OCI-LY1 (cell line): ENCODE results near the gene GPR63.

Experiments used
- H2AFZ ChIP-seq: fragments of 200-600 bp; sonication (generic), shearing (Covaris generic); 2 replicates; pipeline ENCODE4 v1.6.0; 2014; ENCODE audit warnings: antibody characterized with exemption, mild to moderate bottlenecking, low read length
- H3F3A ChIP-seq: fragments of 200-600 bp; sonication (generic), shearing (Covaris generic); 2 replicates; pipeline ENCODE4 v1.6.0; 2014; ENCODE audit warnings: mild to moderate bottlenecking, antibody characterized with exemption, low read length, moderate library complexity; ENCODE audit not compliant: insufficient read depth
- H3K27ac ChIP-seq: fragments of 200-600 bp; sonication (generic); 2 replicates; pipeline ENCODE4 v1.5.1; 2014; ENCODE audit warnings: low read length, mixed run types, mild to moderate bottlenecking, low read depth; ENCODE audit not compliant: poor library complexity, severe bottlenecking
- H3K27me3 ChIP-seq: fragments of 200-600 bp; sonication (generic); 2 replicates; pipeline ENCODE4 v1.6.0; 2014; ENCODE audit warnings: antibody characterized with exemption, mild to moderate bottlenecking, low read length, moderate library complexity; ENCODE audit not compliant: insufficient read depth
- H3K36me3 ChIP-seq: fragments of 200-600 bp; sonication (generic); 2 replicates; pipeline ENCODE4 v1.6.1; 2014; ENCODE audit warnings: mild to moderate bottlenecking, antibody characterized with exemption, low read length, moderate library complexity, mixed read lengths; ENCODE audit not compliant: insufficient read depth
- H3K4me1 ChIP-seq: fragments of 200-600 bp; sonication (generic); 2 replicates; pipeline ENCODE4 v1.5.1; 2014; ENCODE audit warnings: mild to moderate bottlenecking, low read length, moderate library complexity; ENCODE audit not compliant: insufficient read depth, severe bottlenecking
- H3K4me2 ChIP-seq: fragments of 200-600 bp; sonication (generic), shearing (Covaris generic); 2 replicates; pipeline ENCODE4 v1.6.1; 2014; ENCODE audit warnings: low read length
- H3K4me3 ChIP-seq: fragments of 200-600 bp; sonication (generic); 2 replicates; pipeline ENCODE4 v1.5.1; 2014; ENCODE audit warnings: low read length, low read depth, mild to moderate bottlenecking, mixed read lengths; ENCODE audit not compliant: poor library complexity, severe bottlenecking
- H3K79me2 ChIP-seq: fragments of 200-600 bp; shearing (Covaris generic); 2 replicates; pipeline ENCODE4 v1.6.1; 2016; ENCODE audit warnings: mixed run types, low read length, mixed read lengths; ENCODE audit not compliant: insufficient read depth
- H3K9ac ChIP-seq: fragments of 200-600 bp; sonication (generic), shearing (Covaris generic); 2 replicates; pipeline ENCODE4 v1.6.1; 2014; ENCODE audit warnings: mild to moderate bottlenecking, low read length, mixed read lengths
- H3K9me2 ChIP-seq: fragments of 200-600 bp; sonication (generic), shearing (Covaris generic); 2 replicates; pipeline ENCODE4 v1.6.1; 2014; ENCODE audit warnings: low read depth, mild to moderate bottlenecking, low read length, mixed read lengths
- H3K9me3 ChIP-seq: fragments of 200-600 bp; shearing (Covaris generic); 2 replicates; pipeline ENCODE4 v1.6.1; 2014; ENCODE audit warnings: low read length, mixed read lengths
- H4K20me1 ChIP-seq: fragments of 200-600 bp; sonication (generic), shearing (Covaris generic); 2 replicates; pipeline ENCODE4 v1.6.0; 2016; ENCODE audit warnings: mild to moderate bottlenecking, low read length; ENCODE audit not compliant: insufficient read depth
- EZH2 ChIP-seq: fragments of 200-600 bp; sonication (generic), shearing (Covaris generic); IDR thresholded peaks from 2 replicates; pipeline ENCODE4 v1.8.0; 2017; ENCODE audit warnings: borderline replicate concordance, mixed run types, mild to moderate bottlenecking, antibody characterized with exemption, low read length, moderate library complexity, mixed read lengths
- TF ChIP-seq, protein P1 (sequence below): fragments of 200-600 bp; sonication (generic), shearing (Covaris generic); IDR thresholded peaks from 2 replicates; pipeline ENCODE4 v1.5.1; 2017; ENCODE audit warnings: mild to moderate bottlenecking, antibody characterized with exemption, low read length, moderate library complexity, mixed read lengths

The GPR63 gene

DNA sequence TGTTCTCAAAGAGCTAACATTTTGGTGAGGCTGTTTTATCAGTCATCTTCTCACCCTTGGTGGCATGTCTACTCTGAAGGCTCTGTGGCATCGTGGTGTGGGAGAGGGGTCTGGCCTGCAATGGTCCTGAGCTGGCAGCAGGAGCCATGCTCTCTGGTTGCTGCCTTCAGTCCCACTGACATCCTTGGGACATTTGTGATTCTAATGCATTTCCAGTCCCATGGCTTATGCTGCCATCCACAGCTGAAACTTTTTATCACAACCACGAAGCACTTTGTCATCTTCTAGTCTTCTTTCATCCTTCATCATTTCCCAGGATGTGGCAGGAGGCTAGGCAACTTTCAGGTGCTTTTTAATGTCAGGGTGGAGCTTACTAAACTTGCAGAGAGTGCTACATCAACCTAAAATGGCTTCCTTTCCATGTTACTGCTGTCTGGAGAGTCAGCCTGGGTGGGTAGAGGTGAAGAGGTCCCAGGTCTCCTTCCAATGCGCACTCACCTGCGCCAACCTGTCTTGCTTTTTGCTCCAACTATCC lies 77.1 kb downstream of the GPR63 start:
- Histone ChIP-seq H3K4me1 (peaks cover 17% of the 10 kb centered on the region), H3K9ac (no peak overlapping the region), H3K36me3 (no peaks in the 10 kb centered on the region), H2AFZ (no peak overlapping the region), H3K27ac (no peak overlapping the region), H3K9me2 (no peaks in the 10 kb centered on the region), H3K4me3 (no peak overlapping the region), H3K4me2 (no peak overlapping the region), H3K9me3 (no peaks in the 10 kb centered on the region), H3K27me3 (no peaks in the 10 kb centered on the region), H4K20me1 (no peaks in the 10 kb centered on the region), H3F3A (no peaks in the 10 kb centered on the region), H3K79me2 (no peaks in the 10 kb centered on the region)
- TF ChIP-seq, protein P1, sequence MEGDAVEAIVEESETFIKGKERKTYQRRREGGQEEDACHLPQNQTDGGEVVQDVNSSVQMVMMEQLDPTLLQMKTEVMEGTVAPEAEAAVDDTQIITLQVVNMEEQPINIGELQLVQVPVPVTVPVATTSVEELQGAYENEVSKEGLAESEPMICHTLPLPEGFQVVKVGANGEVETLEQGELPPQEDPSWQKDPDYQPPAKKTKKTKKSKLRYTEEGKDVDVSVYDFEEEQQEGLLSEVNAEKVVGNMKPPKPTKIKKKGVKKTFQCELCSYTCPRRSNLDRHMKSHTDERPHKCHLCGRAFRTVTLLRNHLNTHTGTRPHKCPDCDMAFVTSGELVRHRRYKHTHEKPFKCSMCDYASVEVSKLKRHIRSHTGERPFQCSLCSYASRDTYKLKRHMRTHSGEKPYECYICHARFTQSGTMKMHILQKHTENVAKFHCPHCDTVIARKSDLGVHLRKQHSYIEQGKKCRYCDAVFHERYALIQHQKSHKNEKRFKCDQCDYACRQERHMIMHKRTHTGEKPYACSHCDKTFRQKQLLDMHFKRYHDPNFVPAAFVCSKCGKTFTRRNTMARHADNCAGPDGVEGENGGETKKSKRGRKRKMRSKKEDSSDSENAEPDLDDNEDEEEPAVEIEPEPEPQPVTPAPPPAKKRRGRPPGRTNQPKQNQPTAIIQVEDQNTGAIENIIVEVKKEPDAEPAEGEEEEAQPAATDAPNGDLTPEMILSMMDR: peak; percentile 37; the same call in 1 of the 2 replicates
- TF ChIP-seq EZH2: no peak

DNA sequence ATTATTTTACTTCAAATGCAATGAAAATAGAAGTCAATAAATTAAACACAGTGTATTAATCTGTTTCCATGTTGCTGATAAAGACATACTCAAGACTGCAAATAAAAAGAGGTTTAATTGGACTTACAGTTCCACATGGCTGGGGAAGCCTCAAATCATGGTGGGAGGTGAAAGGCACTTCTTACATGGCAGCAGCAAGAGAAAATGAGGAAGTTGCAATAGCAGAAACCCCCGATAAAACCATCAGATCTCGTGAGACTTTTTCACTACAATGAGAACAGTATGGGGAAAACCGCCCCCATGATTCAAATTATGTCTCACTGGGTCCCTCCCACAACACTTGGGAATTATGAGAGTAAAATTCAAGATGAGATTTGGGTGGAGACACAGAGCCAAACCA lies 82.2 kb downstream of the GPR63 start:
- H3K36me3 ChIP-seq: no peaks in the 10 kb centered on the region
- H4K20me1 ChIP-seq: no peaks in the 10 kb centered on the region
- no peaks in the 10 kb centered on the region for H3K27me3 ChIP-seq
- no peak overlapping the region for H2AFZ ChIP-seq
- H3K9me3 ChIP-seq: no peaks in the 10 kb centered on the region; the same call in 1 of the 2 replicates
- H3K79me2 ChIP-seq: no peaks in the 10 kb centered on the region
- no peaks in the 10 kb centered on the region for H3F3A ChIP-seq
- TF ChIP-seq, protein P1: no peak
- TF ChIP-seq EZH2: no peak
- no peak overlapping the region for H3K4me3 ChIP-seq
- peaks cover 5% of the 10 kb centered on the region for H3K4me1 ChIP-seq
- no peak overlapping the region for H3K4me2 ChIP-seq
- H3K27ac ChIP-seq: no peak overlapping the region
- no peaks in the 10 kb centered on the region for H3K9me2 ChIP-seq
- H3K9ac ChIP-seq: no peak overlapping the region

DNA sequence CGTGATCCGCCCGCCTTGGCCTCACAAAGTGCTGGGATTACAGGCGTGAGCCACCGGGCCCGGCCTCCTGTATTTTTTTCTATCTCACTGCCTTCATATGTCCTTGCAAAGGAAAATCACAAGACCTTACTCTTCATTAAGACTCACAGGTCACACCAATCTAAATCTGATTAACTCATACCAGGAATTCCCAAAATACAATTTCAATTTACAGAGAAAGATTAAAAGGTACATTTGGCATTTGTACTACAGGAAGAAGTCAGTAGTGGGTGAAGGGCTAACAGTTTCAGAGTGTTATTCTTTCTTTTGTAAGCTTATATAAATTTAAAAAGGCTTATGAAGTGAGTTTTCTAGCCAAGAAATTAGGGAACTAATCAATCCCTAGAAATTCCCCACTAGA lies 87.4 kb downstream of the GPR63 start:
- Histone ChIP-seq H3K9ac (no peak overlapping the region), H3K9me3 (no peaks in the 10 kb centered on the region; the same call in 1 of the 2 replicates), H3K4me1 (no peaks in the 10 kb centered on the region), H3K36me3 (no peaks in the 10 kb centered on the region), H3F3A (no peaks in the 10 kb centered on the region), H3K27me3 (no peaks in the 10 kb centered on the region), H2AFZ (no peak overlapping the region), H3K79me2 (no peaks in the 10 kb centered on the region), H4K20me1 (no peaks in the 10 kb centered on the region), H3K4me2 (no peak overlapping the region), H3K27ac (no peak overlapping the region), H3K4me3 (no peak overlapping the region), H3K9me2 (no peaks in the 10 kb centered on the region)
- TF ChIP-seq, protein P1: no peak
- no peak for TF ChIP-seq EZH2
